Panc1 (cell line): ENCODE measurements around the gene SLC35F4.

Experiments used
- TCF7L2 ChIP-seq: IDR thresholded peaks from 2 replicates; pipeline ENCODE4 v1.6.1; 2011; ENCODE audit warnings: mild to moderate bottlenecking, low read depth, low read length, inconsistent platforms
- TF ChIP-seq, protein P1 (sequence below): fragments of 450-650 bp; IDR thresholded peaks from 2 replicates; pipeline ENCODE4 v1.5.1; 2017; ENCODE audit warnings: mild to moderate bottlenecking
- TF ChIP-seq, protein P2 (sequence below), 2 experiments: IDR thresholded peaks; 2 replicates each; pipeline ENCODE4 v1.6.1; 2011 to 2012; ENCODE audit warnings: low read depth in 2 of 2, control low read depth in 1 of 2, low read length in 1 of 2, mild to moderate bottlenecking in 1 of 2, moderate library complexity in 1 of 2; ENCODE audit not compliant: insufficient read depth in 1 of 2

- TF ChIP-seq, protein P1, sequence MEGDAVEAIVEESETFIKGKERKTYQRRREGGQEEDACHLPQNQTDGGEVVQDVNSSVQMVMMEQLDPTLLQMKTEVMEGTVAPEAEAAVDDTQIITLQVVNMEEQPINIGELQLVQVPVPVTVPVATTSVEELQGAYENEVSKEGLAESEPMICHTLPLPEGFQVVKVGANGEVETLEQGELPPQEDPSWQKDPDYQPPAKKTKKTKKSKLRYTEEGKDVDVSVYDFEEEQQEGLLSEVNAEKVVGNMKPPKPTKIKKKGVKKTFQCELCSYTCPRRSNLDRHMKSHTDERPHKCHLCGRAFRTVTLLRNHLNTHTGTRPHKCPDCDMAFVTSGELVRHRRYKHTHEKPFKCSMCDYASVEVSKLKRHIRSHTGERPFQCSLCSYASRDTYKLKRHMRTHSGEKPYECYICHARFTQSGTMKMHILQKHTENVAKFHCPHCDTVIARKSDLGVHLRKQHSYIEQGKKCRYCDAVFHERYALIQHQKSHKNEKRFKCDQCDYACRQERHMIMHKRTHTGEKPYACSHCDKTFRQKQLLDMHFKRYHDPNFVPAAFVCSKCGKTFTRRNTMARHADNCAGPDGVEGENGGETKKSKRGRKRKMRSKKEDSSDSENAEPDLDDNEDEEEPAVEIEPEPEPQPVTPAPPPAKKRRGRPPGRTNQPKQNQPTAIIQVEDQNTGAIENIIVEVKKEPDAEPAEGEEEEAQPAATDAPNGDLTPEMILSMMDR: no peak
- TF ChIP-seq, protein P2, sequence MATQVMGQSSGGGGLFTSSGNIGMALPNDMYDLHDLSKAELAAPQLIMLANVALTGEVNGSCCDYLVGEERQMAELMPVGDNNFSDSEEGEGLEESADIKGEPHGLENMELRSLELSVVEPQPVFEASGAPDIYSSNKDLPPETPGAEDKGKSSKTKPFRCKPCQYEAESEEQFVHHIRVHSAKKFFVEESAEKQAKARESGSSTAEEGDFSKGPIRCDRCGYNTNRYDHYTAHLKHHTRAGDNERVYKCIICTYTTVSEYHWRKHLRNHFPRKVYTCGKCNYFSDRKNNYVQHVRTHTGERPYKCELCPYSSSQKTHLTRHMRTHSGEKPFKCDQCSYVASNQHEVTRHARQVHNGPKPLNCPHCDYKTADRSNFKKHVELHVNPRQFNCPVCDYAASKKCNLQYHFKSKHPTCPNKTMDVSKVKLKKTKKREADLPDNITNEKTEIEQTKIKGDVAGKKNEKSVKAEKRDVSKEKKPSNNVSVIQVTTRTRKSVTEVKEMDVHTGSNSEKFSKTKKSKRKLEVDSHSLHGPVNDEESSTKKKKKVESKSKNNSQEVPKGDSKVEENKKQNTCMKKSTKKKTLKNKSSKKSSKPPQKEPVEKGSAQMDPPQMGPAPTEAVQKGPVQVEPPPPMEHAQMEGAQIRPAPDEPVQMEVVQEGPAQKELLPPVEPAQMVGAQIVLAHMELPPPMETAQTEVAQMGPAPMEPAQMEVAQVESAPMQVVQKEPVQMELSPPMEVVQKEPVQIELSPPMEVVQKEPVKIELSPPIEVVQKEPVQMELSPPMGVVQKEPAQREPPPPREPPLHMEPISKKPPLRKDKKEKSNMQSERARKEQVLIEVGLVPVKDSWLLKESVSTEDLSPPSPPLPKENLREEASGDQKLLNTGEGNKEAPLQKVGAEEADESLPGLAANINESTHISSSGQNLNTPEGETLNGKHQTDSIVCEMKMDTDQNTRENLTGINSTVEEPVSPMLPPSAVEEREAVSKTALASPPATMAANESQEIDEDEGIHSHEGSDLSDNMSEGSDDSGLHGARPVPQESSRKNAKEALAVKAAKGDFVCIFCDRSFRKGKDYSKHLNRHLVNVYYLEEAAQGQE (IDR thresholded peaks at IDR 0.05; ENCODE audit: insufficient read depth in 1 of 2, low read depth in 2 of 2, low read length in 1 of 2): no peak
- TF ChIP-seq TCF7L2: no peak
Observed at GRCh38 chr14:57526942-57527341, 338.9 kb downstream of the SLC35F4 start.
